ENCODE measurements around the gene CDK5RAP2.
A peak's percentile ranks its signal among the peaks of the same experiment; 100 is the strongest.
"Not testable (repeated sequence)": the region's sequence is repeated elsewhere in the genome, so short reads cannot be mapped to it uniquely, and the experiment has no call there.

Gene CDK5RAP2

DNA sequence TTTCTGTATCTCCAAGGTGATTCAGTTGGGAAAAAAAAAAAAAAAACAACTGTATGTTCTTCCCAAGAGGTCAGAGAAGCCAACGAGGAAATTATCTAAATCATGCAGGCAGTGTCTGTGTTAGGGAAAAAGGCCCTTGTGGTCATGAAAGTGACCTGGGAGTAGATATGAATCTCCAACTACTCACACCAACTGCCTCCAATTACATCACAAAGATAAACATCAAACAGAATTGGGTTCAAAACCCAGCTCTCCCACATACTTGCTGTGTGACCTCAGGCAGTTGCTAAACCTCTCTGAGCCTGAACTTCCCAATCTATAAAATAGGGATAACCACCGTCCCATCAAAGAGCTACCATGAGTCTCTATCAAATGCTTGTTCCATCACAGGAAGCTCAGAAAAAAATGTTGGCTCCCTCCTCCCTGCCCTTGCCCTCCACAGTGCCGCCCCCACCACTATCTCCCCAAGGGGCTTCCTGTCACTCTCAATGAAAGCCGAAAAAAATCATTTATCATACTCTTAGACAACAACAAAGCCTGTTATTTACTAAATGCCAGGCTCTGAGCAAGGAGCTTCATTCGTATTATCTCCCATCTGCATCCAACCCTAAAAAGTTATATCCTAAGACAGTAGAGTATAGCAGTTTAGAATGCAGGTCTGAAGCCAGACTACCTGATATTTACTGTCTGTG, 42.9 kb downstream of the CDK5RAP2 start:
- TF ChIP-seq, protein P1, sequence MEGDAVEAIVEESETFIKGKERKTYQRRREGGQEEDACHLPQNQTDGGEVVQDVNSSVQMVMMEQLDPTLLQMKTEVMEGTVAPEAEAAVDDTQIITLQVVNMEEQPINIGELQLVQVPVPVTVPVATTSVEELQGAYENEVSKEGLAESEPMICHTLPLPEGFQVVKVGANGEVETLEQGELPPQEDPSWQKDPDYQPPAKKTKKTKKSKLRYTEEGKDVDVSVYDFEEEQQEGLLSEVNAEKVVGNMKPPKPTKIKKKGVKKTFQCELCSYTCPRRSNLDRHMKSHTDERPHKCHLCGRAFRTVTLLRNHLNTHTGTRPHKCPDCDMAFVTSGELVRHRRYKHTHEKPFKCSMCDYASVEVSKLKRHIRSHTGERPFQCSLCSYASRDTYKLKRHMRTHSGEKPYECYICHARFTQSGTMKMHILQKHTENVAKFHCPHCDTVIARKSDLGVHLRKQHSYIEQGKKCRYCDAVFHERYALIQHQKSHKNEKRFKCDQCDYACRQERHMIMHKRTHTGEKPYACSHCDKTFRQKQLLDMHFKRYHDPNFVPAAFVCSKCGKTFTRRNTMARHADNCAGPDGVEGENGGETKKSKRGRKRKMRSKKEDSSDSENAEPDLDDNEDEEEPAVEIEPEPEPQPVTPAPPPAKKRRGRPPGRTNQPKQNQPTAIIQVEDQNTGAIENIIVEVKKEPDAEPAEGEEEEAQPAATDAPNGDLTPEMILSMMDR (IDR thresholded peaks at IDR 0.05; ENCODE audit: low read length, missing control alignments) = no peak
- DNase-seq (ENCODE audit: low read depth) = no peak
- H3K4me3 ChIP-seq (replicated peaks; ENCODE audit: low read depth, low read length) = no peak overlapping the region

DNA sequence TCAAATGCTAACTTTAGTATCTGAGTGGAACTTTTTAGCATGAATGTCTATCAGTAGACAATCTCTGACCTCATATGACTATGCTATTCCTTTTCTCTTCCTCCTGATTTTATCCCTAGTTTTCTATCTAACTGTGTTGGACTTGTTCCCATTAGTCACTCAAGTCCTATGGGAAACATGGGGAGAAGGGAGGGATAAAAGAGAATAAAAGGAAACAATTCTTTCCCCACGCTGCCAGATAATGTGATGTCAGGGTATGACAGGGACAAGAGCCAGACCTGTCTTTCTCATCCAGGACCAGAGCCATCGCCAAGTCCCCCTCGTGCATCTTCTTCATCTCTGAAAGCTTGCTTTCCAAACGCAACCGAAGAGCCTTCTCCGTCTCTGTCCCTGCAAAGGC, 43.9 kb downstream of the CDK5RAP2 start:
- H3K4me3 ChIP-seq (replicated peaks; ENCODE audit: low read depth, low read length) = no peak overlapping the region
- DNase-seq (ENCODE audit: low read depth) = no peak
- TF ChIP-seq, protein P1 (IDR thresholded peaks at IDR 0.05; ENCODE audit: low read length, missing control alignments) = no peak

DNA sequence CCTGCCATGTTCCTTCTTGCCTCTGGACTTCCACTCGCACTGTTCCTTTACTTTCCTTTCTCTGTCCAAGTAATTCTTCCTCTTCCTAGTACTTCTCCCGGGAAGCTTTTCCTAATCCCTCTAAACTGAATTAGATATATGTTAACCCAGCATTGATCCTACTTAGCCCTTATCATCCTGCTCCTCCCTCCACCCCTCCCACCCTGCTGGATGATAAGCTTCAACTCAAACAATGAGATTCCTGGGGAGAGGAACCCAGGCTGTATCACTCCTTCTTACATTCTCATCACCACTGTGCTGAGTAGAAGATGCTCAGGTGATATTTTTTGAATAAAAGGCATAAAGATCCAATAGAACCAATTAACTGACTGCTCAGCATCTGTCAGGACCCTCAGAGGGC, 45.7 kb downstream of the CDK5RAP2 start:
- no peak for DNase-seq (ENCODE audit: low read depth)
- H3K4me3 ChIP-seq (replicated peaks; ENCODE audit: low read depth, low read length) = no peak overlapping the region
- TF ChIP-seq, protein P1 (IDR thresholded peaks at IDR 0.05; ENCODE audit: low read length, missing control alignments) = no peak

DNA sequence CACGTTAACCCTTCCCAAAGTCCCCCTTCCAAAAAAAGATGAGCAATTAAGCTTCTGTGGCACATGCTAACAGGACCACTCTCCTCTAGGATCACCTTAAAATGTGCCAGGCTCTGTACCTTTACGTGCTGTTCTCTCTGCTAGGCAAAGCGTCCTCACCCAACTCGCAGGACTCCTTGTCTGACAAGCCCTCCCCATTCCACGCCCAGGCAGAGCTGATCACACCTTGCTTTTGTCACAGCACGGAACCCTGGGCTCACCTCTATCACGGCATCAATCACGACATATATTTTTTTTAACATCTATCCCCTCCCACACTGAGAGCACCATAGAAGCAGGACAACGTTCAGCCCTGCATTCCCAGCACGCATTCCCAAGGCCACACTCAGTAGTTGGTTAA, 47.1 kb downstream of the CDK5RAP2 start:
- TF ChIP-seq, protein P1 (IDR thresholded peaks at IDR 0.05; ENCODE audit: low read length, missing control alignments) = no peak
- DNase-seq (ENCODE audit: low read depth) = no peak
- no peak overlapping the region for H3K4me3 ChIP-seq (replicated peaks; ENCODE audit: low read depth, low read length)

DNA sequence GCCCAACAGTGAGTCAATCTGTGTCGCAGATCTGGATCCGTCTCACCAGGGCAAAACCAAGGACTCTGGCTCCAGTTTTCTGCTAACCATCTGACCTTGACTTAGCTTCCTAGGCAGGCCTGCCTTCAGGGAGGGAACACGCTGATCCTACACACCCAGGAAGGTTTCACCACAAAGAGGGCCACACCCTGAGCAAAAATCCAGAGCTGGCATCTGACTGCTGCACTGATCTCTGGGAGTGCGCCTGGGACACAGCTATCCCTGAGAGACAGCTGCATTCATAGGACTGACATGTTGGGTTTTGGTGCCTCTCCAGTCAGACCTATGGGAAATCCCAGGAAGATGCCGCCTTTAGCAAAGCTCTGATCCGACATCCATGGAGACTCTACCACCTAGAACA, 47.5 kb downstream of the CDK5RAP2 start:
- peak; percentile 37 for DNase-seq (ENCODE audit: low read depth)
- H3K4me3 ChIP-seq (replicated peaks; ENCODE audit: low read depth, low read length) = no peak overlapping the region
- TF ChIP-seq, protein P1 (IDR thresholded peaks at IDR 0.05; ENCODE audit: low read length, missing control alignments) = no peak

DNA sequence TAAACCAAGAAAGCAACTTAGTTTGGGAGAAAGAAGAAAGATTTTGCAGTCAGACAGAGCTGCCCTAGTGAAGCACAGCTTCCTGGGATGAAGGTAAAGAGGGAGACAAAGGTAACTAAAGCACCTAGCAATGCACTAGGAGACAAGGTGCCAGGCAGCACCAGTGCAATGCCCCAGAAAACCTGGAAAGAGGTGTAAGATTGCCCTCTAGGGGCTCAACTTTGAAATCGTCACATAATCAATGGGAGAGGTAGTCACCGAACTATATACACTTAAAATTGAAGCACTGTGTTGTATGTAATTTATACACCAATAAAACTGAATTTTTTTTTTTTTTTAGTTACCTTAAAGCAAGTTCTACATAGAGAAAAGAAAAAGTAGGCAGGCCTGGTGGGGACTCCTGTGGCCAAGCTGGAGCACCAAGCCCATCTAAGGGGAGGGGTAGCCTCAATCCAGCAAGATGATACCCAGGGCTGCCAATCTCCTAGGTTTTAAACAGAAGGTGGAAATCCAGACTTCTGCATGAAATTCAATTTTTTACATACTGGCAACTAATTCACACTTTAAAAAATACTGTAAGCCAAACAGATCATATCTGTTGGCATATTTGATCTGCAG, 48.2 kb downstream of the CDK5RAP2 start:
- no peak overlapping the region for H3K4me3 ChIP-seq (replicated peaks; ENCODE audit: low read depth, low read length)
- TF ChIP-seq, protein P1 (IDR thresholded peaks at IDR 0.05; ENCODE audit: low read length, missing control alignments) = peak; percentile 59
- DNase-seq (ENCODE audit: low read depth) = peak; percentile 56

DNA sequence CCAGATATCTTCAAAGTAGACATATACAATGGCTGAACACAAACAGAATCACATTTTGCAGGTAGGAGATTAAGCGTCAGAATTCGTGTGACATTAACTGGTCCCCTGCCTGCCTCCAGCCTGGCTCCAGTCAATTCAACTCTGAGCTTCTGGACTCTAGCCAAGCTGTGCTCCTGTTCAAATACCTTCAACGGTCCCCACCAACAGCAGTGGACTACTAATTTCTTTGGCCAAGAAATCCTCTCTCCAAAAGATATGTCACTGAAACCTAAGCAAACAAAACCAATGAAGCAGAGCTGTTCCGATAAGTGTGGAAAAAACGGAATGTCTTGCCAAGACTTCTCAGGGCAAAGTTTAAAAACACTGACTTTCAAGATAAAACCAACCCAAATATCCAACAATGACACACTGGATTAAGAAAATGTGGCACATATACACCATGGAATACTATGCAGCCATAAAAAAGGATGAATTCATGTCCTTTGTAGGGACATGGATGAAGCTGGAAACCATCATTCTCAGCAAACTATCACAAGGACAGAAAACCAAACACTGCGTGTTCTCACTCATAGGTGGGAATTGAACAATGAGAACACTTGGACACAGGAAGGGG, 49.6 kb downstream of the CDK5RAP2 start:
- DNase-seq (ENCODE audit: low read depth); H3K4me3 ChIP-seq (replicated peaks; ENCODE audit: low read depth, low read length): not testable (repeated sequence)
